GM18867 (cell line): Measurements from ENCODE around the gene MAML3.

Experiments
- ATAC-seq: cut with Tn5 transposase; IDR thresholded peaks from one replicate; pipeline ENCODE4 v1.9.1; 2021; ENCODE audit warnings: mild to moderate bottlenecking, moderate library complexity; ENCODE audit not compliant: unreplicated experiment

MAML3 gene

DNA sequence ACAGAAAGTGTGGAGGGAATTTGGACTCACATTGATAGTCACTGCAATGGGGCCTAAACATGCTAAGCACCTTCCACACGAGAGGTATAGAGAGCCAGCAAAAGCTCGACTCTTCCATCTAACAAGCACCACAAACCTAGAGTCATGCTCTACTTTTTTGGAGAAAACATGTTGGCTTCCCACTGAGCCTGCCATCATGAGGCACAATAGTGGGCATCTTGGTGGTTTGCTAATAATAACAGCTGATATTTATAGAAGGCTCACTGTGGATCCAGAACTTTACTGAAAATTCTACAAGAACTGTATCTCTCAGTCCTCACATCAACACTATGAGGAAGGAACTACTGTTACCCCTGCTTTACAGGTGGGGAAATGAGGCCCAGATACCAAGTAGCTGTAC is 26.6 kb downstream of the MAML3 start:
- no peak for ATAC-seq

- no peak for ATAC-seq
Observed at GRCh38 chr4:140126261-140126660, 27.7 kb downstream of the MAML3 start.

DNA sequence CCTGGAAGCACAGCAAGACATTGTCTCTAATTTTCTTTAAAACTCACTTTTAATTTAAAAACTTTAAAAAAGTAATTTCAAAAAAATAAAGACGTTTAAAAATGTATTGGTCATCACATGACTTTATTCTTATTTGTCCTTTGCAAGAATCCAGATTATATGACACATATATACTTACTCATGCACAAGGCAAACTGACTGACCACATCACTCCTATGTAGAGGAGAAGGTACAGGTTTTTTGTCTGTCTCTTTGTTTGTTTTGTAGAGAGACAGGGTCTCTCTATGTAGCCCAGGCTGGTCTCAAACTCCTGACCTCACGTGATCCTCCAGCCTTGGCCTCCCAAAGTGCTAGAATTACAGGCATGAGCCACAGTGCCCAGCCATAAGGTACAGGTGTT is 28.6 kb downstream of the MAML3 start:
- ATAC-seq, result no peak

DNA sequence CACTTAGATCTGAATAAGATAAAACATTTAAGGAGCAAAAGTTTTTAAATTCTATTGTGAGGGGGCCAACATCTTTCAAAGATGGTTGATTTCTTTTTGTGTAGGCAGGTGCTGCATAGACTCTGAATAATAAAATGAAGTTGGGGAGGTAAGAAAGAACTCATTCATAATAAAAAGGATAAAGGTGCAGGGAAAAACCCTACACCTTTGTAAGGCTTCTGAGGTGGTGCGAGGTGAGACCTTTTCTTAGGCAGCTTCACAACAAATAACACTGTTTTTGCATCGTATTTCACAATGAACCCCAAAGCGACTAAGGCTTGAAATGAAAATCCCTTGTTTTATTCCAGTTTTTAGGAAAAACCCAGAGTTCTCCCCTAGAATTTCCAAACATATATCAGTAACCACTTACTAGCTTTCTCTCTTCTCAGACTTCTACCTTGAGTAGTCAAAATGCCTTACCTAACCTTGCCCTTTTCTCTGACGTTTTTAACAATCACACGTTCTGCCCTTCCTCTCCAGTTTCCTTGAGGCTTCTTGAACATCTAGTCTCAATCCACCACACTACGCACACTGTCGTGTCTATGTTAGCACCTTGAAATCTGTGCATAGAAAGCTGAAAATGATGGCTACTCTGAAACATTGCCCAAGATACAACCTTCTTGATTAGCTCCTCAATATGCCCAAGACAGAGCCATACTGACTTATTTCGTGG is 30.2 kb downstream of the MAML3 start:
- no peak for ATAC-seq

DNA sequence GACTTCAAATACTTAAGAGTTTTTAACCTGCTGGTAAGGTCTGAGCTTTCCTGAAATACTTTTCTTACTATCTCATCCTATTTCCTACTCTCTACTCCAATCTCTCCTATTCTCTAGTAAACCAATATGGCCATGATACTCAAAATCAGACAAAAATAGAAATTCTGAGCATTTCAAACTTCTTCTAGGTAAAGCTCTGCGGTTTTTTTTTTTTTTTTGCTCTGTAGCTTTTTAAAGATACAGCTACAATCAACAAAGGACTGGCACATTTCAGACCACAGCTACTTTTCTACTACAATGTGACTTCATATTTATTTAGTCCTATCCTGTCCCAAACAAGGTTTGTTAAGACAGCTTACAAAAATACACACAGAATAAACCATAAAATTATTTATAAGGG is 31.1 kb downstream of the MAML3 start:
- ATAC-seq, result no peak

- no peak for ATAC-seq
Observed at GRCh38 chr4:140121646-140122045, 32.3 kb downstream of the MAML3 start.

- ATAC-seq, result no peak
Observed at GRCh38 chr4:140118931-140119640, 34.9 kb downstream of the MAML3 start.

DNA sequence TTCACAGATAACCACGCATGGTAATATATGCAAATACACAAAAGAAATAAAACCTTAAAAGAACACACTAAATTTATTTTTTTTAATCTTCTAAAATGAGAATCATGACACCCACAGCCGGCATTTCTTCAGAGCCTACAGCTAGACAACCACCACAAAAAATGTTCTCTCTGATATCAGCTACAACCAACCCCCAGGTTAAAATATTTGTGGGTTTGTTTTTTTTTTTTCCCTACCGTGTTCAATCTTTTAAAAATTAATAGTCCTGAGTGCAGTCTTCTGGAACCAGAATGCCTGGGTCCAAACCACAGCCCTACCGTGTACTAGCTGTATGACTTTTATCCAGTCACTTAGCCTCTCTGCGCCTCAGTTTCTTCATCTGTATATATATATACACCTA is 36.0 kb downstream of the MAML3 start:
- ATAC-seq, result no peak

DNA sequence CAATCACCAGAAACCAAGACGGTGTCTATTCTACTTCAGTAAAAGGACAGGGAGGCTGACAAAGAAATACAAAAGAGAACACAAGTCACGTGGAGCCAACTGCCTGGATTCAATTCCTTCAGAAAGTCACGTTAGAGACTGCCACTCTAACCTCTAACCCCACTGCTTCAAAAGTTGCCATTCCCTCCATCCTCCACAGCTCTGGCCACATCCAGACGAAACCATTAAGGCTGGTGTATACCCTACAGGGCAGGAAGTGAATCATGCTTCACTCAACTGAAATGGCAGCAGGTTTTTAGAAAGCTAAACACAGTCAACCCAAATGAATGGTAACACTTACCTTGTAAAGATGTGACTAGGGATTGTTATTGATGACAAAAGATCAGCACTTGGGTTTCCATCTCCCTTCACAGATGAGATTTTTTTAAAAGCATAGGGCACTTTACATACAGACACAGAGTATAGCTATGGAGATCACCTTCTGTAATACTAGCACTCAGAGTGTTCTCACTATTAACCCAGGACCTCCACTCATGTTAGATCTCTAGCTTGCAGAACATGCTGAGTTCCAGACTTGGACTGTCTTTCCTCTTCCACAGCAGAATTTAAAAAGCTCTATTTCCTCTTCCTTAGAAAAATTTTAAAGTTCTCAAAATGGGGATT is 37.4 kb downstream of the MAML3 start:
- ATAC-seq, result no peak

GRCh38 chr4:140115140-140115539 is 38.8 kb downstream of the MAML3 start:
- ATAC-seq, result peak; percentile 66

GRCh38 chr4:140113653-140114052 is 40.3 kb downstream of the MAML3 start:
- ATAC-seq, result no peak

DNA sequence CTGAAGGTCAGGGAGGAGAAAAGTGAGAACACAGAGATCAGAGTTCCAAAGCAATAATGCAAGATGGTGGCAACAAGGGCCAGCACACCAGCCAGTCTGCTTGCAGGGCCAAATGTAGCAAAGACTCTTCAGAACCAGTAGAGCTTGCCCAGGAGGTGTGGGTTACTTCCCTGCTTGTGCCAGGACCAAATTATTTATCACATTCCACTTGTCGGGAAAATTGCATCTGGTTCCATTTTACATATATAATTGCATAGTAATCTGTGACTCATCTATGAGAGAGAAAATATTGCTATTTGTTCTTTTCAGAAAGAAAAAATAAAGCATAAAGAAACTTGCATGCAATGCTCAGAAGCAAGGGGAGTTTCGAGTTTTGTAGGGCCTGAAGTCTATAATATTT is 41.4 kb downstream of the MAML3 start:
- no peak for ATAC-seq

- ATAC-seq, result no peak
Observed at GRCh38 chr4:140111256-140111655, 42.7 kb downstream of the MAML3 start.

DNA sequence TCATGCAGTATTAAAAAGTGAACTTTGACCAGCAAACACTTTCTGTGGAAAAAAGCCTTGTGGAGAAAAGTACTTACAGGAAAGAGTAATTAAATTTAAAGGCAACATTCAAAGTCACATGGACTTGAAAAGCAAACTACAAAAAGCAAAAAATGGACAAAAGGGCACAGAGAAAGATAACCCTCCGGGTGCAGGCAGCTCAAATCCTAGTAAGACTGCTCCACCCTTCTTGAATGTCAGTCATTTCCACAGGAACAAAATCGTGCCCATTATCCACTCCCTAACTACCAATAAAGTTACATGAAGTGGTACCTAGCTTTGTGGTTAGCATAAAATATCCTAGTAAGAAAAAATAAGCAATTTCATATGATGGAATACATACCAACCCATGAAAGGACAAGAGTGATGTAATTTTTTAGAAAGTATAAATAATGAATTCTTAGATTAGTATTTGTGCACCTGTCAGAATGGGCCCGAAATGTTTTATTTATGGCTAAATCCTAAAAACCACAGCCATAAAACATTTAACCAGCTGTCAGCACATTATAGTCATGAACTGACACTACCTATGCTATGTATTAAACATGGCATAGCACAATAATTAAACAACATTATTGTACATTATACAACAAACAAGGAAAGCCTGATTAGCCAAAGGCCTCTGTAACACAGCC is 43.3 kb downstream of the MAML3 start:
- no peak for ATAC-seq

- ATAC-seq, result no peak
Observed at GRCh38 chr4:140109737-140110136, 44.2 kb downstream of the MAML3 start.

DNA sequence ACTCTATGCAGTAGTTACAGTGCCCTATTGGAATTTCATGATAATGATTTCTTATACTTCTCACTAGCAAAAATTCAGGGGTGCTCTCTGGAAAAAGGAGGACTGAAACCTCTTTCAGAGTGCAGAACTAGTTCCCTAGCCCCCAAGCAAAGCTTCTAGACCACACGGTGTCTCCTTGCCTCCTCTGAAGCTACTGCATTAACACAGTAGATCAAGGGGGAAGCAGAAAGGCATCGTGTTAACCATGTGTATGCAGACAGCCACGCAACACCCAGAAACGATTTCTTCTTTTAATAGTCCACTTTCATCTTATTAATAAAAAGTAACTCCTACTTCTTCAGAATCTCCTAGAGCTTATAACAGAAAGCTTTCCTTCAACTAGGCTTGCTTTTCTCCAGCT is 44.7 kb downstream of the MAML3 start:
- ATAC-seq, result no peak

DNA sequence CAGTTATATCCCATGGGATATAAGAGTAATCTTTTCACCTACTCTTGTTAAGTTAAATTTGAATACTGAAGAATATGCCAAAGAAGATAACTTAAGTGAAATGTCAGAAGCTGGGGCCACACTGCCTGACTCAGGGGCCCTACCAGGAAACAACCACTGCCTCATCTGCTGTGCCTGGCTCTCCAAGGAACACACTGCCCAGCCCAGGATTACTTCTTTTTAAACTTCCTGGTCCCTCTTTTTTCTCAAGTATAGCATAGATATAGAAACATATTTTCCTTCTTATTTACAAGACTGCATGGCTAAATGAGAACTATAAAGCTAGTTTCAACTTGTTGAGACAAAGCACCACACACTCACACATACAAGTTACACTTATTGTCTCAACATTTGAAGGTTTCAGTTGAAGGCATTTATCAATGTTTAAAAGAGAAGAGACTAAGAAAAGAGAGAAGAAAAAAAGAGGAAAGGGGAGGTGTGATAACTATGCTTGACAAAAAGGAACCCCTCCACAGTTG is 45.2 kb downstream of the MAML3 start:
- ATAC-seq, result no peak

DNA sequence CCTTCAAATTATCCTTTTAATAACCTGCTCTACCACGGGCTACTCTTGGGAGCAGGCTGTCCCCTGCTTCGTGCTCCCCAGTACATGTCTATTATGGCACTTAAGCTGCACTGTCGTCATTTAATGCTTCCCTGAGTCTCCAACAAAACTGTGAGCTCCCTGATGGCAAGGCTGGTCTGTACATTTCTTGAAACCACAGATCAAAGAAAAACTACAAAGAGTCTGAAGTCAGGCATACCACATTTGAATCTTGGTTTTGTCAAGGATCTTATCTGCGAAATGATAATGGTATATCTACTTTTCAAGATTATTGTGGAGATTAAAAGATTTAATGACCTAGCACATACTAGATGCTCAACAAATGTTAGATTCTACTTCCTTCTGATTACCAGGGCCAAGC is 45.7 kb downstream of the MAML3 start:
- no peak for ATAC-seq

GRCh38 chr4:140106289-140106844 is 47.6 kb downstream of the MAML3 start:
- ATAC-seq, result no peak

GRCh38 chr4:140105436-140105835 is 48.5 kb downstream of the MAML3 start:
- ATAC-seq, result no peak

- peak; percentile 72 for ATAC-seq
Observed at GRCh38 chr4:140103676-140104075, 50.3 kb downstream of the MAML3 start.
